CD4-positive, alpha-beta T cell treated with Interleukin-17A for 4 hours (primary cell): ENCODE data around the gene RAB14.
"Not testable (repeated sequence)": the region's sequence is repeated elsewhere in the genome, so short reads cannot be mapped to it uniquely, and the experiment has no call there.

Source experiments
- DNase-seq: peaks from one replicate; pipeline ENCODE4 v3.0.0-alpha.2; 2020; ENCODE audit warnings: mixed read lengths

The RAB14 gene

DNA sequence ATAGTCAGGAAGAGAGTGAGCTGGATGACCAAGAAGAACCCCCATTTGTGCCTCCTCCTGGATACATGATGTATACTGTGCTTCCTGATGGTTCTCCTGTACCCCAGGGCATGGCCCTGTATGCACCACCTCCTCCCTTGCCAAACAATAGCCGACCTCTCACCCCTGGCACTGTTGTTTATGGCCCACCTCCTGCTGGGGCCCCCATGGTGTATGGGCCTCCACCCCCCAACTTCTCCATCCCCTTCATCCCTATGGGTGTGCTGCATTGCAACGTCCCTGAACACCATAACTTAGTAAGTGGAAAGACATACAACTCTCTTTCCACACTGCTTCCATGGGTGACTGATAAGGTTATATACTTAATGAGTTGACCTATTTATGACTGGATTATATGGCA is 51.5 kb downstream of the RAB14 start:
- DNase-seq: no peak

- no peak for DNase-seq
These were observed 57.2 kb downstream of the RAB14 start for GRCh38 chr9:121144482-121144881.

- DNase-seq: no peak
These were observed 57.9 kb downstream of the RAB14 start for GRCh38 chr9:121143771-121144170.

- DNase-seq: no peak
These were observed 60.0 kb downstream of the RAB14 start for GRCh38 chr9:121141706-121142105.

- DNase-seq: no peak
These were observed 60.4 kb downstream of the RAB14 start for GRCh38 chr9:121141306-121141705.

DNA sequence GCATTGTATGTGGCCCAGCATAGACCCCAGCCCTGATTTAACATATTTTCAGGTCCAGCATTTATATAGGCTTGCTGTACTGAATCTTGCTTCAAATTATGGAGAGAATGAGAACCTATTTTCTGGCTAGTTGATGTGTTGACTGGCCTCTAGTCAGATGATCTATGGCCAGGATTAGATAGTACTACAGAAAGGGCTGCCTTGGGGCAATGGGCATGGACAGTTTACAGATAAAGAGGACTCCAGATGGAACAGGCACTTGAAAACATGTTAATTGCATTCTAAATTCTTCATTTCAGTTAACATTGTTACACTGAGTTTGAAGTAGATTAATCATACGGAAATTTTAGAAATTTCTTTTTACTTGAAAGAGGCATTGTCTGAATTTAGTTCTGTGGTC is 61.5 kb downstream of the RAB14 start:
- DNase-seq: no peak

- no peak for DNase-seq
These were observed 62.7 kb downstream of the RAB14 start for GRCh38 chr9:121138973-121139372.

DNA sequence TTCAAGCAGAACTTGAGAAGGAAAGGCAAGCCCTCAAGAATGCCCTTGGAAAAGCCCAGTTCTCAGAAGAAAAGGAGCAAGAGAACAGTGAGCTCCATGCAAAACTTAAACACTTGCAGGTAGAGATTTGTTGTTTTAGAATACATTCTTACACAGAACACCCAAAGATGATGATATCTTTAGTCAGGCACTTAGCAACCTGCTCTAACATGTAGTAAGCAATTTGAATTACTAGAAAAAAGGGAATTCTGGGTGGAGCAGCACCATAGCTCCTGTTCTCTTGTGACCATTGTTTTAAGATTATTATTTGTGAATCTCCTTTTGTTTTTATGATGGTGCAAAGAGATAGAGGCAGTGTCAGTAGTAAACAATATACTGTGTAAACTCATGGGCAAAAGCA is 63.1 kb downstream of the RAB14 start:
- DNase-seq: no peak

DNA sequence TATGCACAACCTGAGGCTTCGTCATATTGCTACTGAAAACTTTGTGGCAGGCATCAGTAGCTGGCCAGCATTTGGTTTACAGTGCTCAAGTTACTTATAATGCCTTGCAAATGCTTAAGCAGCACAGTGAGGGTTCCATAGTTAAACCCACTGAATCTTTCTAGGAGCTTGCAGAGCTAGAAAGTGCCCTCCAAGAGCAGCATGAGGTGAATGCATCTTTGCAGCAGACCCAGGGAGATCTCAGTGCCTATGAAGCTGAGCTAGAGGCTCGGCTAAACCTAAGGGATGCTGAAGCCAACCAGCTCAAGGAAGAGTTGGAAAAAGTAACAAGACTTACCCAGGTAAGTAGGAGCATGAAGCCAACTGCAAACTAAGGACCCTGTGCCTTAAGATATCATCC is 66.0 kb downstream of the RAB14 start:
- DNase-seq: no peak

GRCh38 chr9:121133104-121133816 is 68.4 kb downstream of the RAB14 start:
- peak; percentile 89 for DNase-seq

DNA sequence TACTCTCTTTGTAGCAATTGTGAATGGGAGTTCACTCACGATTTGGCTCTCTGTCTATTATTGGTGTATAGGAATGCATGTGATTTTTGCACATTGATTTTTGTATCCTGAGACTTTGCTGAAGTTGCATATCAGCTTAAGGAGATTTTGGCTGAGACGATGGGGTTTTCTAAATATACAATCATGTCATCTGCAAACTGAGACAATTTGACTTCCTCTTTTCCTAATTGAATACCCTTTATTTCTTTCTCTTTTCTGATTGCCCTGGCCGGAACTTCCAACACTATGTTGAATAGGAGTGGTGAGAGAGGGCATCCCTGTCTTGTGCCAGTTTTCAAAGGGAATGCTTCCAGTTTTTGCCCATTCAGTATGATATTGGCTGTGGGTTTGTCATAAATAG is 72.3 kb downstream of the RAB14 start:
- DNase-seq: not testable (repeated sequence)
